GM18508 (cell line): ENCODE results near the gene SPATA18.
A peak's percentile ranks its signal among the peaks of the same experiment; 100 is the strongest.
"Not testable (repeated sequence)": the region's sequence is repeated elsewhere in the genome, so short reads cannot be mapped to it uniquely, and the experiment has no call there.

Experiments used
- ATAC-seq: cut with Tn5 transposase; IDR thresholded peaks from one replicate; pipeline ENCODE4 v1.9.1; 2021; ENCODE audit warnings: moderate number of reproducible peaks; ENCODE audit not compliant: insufficient read depth, unreplicated experiment

SPATA18 gene

GRCh38 chr4:52049266-52049665 is 1.8 kb upstream of the SPATA18 start:
- ATAC-seq, result no peak

GRCh38 chr4:52051615-52052474 is 741 bp downstream of the SPATA18 start:
- peak; percentile 37 for ATAC-seq

DNA sequence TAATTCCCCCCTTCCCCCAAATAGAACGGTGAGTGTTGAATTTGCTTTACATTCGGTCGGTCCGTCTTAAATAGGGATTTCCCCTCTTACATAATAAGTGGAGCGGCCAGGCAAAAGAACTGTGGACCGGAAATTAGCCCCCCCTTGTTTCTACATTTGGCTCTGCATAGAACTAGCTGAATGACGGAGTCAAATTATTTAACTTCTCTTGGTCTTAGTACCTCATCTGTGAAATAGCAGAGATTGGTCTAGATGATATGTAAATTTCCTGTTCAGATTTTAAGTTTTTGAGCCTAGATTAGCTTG is 1.3 kb downstream of the SPATA18 start:
- ATAC-seq, result peak; percentile 66

DNA sequence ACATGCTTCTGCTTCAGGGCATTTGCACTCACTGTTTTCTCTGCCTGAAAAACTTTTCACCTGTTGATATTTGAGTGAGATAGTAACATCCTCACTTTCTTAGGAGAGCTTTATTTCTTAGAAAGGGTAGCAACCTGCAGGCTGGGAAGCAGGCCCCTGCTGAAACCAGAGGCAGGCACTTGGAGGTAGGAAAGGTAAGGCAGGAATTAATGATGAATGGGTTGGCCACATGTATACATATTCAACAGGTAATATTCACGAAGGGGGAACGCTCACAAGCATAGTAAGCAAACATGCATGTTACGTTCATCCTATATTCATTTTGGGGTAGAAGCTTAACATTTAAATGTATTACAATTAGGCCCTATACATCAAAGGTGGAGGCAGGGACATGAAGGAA is 3.1 kb downstream of the SPATA18 start:
- no peak for ATAC-seq

- ATAC-seq, result no peak
Measured at GRCh38 chr4:52057196-52057595, 6.1 kb downstream of the SPATA18 start.

DNA sequence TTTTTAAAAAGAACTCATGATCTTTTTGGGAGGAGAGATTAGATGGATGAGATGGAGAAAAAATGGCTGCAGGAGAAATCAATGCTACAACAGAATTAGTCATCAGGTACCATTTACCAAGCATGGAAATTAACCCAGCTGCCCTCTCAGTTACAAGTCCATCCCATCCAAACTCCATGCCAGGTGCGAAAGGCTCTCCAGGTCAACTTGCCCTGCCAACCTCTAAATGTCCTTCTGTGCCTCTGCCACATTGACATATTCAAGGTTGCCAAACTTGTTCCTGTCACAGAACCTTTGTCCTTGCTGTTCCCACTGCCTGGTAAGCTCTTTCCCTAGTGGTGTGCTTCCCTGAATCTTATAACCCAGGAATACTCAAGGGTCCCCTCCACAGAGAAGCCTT is 7.2 kb downstream of the SPATA18 start:
- no peak for ATAC-seq

GRCh38 chr4:52059372-52059771 is 8.3 kb downstream of the SPATA18 start:
- no peak for ATAC-seq

GRCh38 chr4:52069571-52069970 is 18.5 kb downstream of the SPATA18 start:
- ATAC-seq, result no peak

DNA sequence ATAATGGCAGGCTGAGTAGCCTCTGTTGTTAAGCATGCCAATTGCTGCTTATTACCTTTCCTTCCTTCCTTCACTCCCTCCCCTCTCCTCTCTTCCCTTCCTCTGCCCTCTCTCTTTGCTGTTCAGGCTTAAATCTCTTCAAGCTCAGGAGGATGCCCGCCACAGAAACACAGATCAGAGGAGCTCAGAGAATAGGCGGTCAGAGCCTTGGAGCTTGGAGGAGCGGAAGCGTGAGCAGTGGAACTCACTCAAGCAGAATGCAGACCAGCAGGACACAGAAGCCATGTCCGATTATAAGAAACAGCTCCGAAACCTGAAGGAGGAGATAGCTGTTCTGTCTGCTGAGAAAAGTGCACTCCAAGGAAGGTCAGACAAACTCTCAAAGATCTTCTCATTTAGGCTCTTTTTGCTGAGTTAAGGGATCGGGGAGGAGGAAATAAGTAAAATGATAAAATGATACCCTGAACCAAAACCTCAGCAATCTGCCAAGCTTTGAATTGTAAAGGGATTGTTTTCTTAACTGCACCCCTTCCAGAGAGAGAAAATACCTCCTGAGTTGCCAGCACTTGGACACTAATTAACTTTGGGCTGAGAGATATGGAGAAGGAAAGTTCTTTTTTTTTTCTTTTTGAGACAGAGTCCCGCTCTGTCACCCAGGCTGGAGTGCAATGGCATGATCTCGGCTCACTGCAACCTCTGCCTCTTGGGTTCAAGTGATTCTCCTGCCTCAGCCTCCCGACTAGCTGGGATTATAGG is 20.9 kb downstream of the SPATA18 start:
- no peak for ATAC-seq

- no peak for ATAC-seq
Measured at GRCh38 chr4:52076731-52077130, 25.6 kb downstream of the SPATA18 start.

DNA sequence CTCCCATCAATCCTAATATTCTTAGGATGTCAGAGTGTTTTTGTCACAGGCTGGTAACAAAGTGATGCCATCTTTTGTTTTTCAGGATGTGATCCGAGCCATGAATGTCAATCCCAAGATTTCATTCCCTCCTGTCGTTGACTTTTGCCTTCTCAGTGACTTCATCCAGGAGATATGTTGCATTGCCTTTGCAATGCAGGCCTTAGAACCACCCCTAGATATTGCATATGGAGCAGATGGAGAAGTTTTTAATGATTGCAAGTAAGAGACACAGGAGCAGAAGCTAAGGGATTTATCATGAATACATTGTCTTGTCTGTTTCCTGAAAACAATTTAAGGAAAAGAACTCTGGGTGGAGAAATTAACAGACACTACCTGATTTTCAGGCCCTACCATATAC is 28.6 kb downstream of the SPATA18 start:
- no peak for ATAC-seq

GRCh38 chr4:52081216-52081615 is 30.1 kb downstream of the SPATA18 start:
- ATAC-seq, result no peak

- ATAC-seq, result not testable (repeated sequence)
Measured at GRCh38 chr4:52086425-52086824, 35.3 kb downstream of the SPATA18 start.

GRCh38 chr4:52091801-52092200 is 40.7 kb downstream of the SPATA18 start:
- ATAC-seq, result no peak

DNA sequence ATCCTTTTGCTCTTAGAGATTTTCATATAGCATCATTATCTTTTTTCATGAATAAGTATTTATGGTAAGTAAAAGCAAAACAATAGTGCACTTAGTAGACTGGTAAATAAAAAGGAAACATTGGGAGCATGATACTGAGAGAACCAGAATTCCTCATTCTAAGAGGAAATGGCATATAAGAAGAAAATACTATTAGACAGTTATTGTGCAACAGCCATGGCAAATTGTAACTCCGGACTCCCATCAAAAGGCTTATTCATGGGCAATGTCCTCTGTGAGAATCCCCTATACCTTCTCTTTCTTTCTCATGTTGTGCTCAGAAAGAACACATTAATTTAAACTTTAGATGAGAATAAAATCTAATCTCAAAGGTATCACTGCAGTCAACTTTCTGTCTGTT is 42.4 kb downstream of the SPATA18 start:
- ATAC-seq, result no peak

GRCh38 chr4:52094376-52095145 is 43.5 kb downstream of the SPATA18 start:
- ATAC-seq, result no peak

- no peak for ATAC-seq
Measured at GRCh38 chr4:52095374-52095773, 44.3 kb downstream of the SPATA18 start.

GRCh38 chr4:52096048-52096447 is 44.9 kb downstream of the SPATA18 start:
- ATAC-seq, result no peak

DNA sequence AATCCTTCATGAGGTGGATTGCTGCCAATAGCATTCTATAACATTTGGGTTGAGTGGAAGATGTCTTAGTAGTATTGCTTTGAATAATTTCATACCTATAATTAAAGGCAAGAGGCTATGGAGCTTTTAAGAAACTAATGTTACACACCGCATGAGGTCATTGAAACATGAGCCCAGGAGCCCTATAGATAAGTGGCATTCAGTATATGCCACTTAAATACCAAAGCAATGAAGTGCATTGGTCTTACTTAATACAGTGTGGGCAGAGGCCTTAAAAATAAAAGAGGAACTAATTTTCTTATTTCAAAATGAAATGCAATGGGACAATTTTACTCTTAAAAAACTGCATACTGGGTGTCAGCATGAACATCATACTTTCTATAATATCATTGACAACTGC is 47.5 kb downstream of the SPATA18 start:
- ATAC-seq, result no peak

GRCh38 chr4:52099860-52100461 is 48.9 kb downstream of the SPATA18 start:
- ATAC-seq, result peak; percentile 47

DNA sequence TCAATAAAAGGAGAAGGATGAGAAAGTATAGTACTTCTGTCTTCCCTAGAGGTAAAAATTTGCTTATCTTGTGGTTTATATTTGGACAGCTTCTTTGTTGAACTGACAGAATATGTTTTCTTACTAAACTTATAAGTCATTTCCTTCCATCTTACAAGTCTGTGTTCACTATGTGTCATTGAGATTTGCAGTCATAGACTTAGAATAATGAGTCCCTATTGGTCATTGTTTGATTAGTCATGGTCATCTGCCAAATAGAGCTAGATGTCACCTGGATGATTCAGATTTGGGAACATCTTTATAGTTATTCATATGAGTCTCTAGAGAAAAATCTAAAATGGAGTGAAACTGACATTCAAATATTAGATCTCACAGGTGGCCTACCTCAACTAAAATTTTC is 51.5 kb downstream of the SPATA18 start:
- ATAC-seq, result no peak
